Measurements from ENCODE around the gene EVC.

GRCh38 chr4:5661237-5661636 is 49.8 kb upstream of the EVC start:
- TF ChIP-seq CTCF (IDR thresholded peaks at IDR 0.05; ENCODE audit: borderline replicate concordance, extremely low read depth, low read length, poor library complexity, severe bottlenecking) (no peak), EZH2 (IDR thresholded peaks at IDR 0.05; ENCODE audit: borderline replicate concordance, low read depth, low read length, severe bottlenecking) (no peak)
